Upper lobe of left lung (tissue), 4 donors: ENCODE data around the gene YIPF3.

Experiments used
- CTCF ChIP-seq, 6 experiments: fragments of 450-650 bp in 4 of 6; fragments of 200-600 bp in 2 of 6; sonication (generic) in 2 of 6; IDR thresholded peaks; one replicate each; pipeline ENCODE4 v1.5.1; 2016 to 2019; ENCODE audit warnings: antibody characterized with exemption in 6 of 6
- EP300 ChIP-seq, 4 donors: sonication (generic); formaldehyde crosslinking; IDR thresholded peaks; one replicate each; pipeline ENCODE4 v1.5.1; 2017; ENCODE audit warnings: antibody characterized with exemption in 4 of 4, control low read depth in 2 of 4
- POLR2AphosphoS5 ChIP-seq, 2 donors: sonication (generic); formaldehyde crosslinking; IDR thresholded peaks; one replicate each; pipeline ENCODE4 v1.5.1; 2017; ENCODE audit warnings: antibody characterized with exemption in 2 of 2

GRCh38 chr6:43541774-43542471, 25.2 kb upstream of the YIPF3 start:
- no peak for TF ChIP-seq CTCF (IDR thresholded peaks at IDR 0.05)
- TF ChIP-seq POLR2AphosphoS5 (IDR thresholded peaks at IDR 0.05): no peak
- no peak for TF ChIP-seq EP300 (IDR thresholded peaks at IDR 0.05)
